Vagina (tissue), 2 donors: Measurements from ENCODE around the gene RHO. TPM values are rescaled to one million over a fixed set of nuclear protein-coding genes. Genes with fewer than 3 reads are reported as not detected.

Experiments used
- DNase-seq, 2 donors: peaks; one replicate each; pipeline ENCODE4 v3.0.0-alpha.2; 2017; ENCODE audit errors: extremely low spot score in 2 of 2
- H3K27ac ChIP-seq: fragments of 200-600 bp; sonication (generic); one replicate; pipeline ENCODE4 v1.5.1; 2019
- H3K27me3 ChIP-seq: fragments of 200-600 bp; sonication (generic); one replicate; pipeline ENCODE4 v1.5.1; 2019
- H3K36me3 ChIP-seq, 2 donors: fragments of 200-600 bp; sonication (generic); one replicate each; pipeline ENCODE4 v1.5.1; 2017 to 2019
- H3K4me1 ChIP-seq: fragments of 200-600 bp; sonication (generic); one replicate; pipeline ENCODE4 v1.5.1; 2019
- H3K4me3 ChIP-seq, 2 donors: fragments of 200-600 bp; sonication (generic); 1 replicate in 1 of 2; 2 replicates in 1 of 2; pipeline ENCODE4 v1.5.1; 2016 to 2019
- H3K9me3 ChIP-seq: fragments of 200-600 bp; sonication (generic); one replicate; pipeline ENCODE4 v1.5.1; 2019
- CTCF ChIP-seq, 3 experiments: fragments of 450-650 bp in 2 of 3; fragments of 200-600 bp in 1 of 3; sonication (generic) in 1 of 3; IDR thresholded peaks; one replicate each; pipeline ENCODE4 v1.5.1; 2017 to 2019; ENCODE audit warnings: antibody characterized with exemption in 3 of 3, mild to moderate bottlenecking in 2 of 3, moderate library complexity in 2 of 3
- POLR2A ChIP-seq, 2 donors: fragments of 450-650 bp; IDR thresholded peaks; one replicate each; pipeline ENCODE4 v1.6.1; 2017; ENCODE audit warnings: antibody characterized with exemption in 2 of 2, mild to moderate bottlenecking in 2 of 2, moderate library complexity in 2 of 2
- POLR2AphosphoS5 ChIP-seq, 2 donors: sonication (generic); formaldehyde crosslinking; IDR thresholded peaks; one replicate each; pipeline ENCODE4 v1.9.0; 2017; ENCODE audit warnings: antibody characterized with exemption in 2 of 2, mild to moderate bottlenecking in 2 of 2, low read depth in 1 of 2; ENCODE audit not compliant: insufficient read depth in 1 of 2
- intact Hi-C: fragments of 100-400 bp; cut with DNase I; formaldehyde crosslinking; loops from one replicate; pipeline ENCODE4 v1.15.1; 2023
- total RNA-seq: library from RNA; depleted of rRNA; stranded (reverse); fragments of >200 nt; gene quantifications from one replicate; pipeline ENCODE4 v1.2.3, GENCODE V29; 2016

RHO gene
- total RNA-seq, 1 donor from 2014 or later, result not detected

GRCh38 chr3:129520960-129521359 lies 7.5 kb upstream of the RHO start:
- Histone ChIP-seq H3K27ac (no peak overlapping the region), H3K36me3 (peaks cover 0 to 15% of the 10 kb centered on the region in 2 donors), H3K9me3 (no peaks in the 10 kb centered on the region), H3K27me3 (no peaks in the 10 kb centered on the region), H3K4me3 (no peak overlapping the region), H3K4me1 (peaks cover 6% of the 10 kb centered on the region)
- intact Hi-C loops, result no loop called here
- no peak for DNase-seq
- no peak for TF ChIP-seq CTCF (IDR thresholded peaks at IDR 0.05)
- no peak for TF ChIP-seq POLR2AphosphoS5 (IDR thresholded peaks at IDR 0.05; ENCODE audit: insufficient read depth in 1 of 2, low read depth in 1 of 2)
- no peak for TF ChIP-seq POLR2A (IDR thresholded peaks at IDR 0.05)

DNA sequence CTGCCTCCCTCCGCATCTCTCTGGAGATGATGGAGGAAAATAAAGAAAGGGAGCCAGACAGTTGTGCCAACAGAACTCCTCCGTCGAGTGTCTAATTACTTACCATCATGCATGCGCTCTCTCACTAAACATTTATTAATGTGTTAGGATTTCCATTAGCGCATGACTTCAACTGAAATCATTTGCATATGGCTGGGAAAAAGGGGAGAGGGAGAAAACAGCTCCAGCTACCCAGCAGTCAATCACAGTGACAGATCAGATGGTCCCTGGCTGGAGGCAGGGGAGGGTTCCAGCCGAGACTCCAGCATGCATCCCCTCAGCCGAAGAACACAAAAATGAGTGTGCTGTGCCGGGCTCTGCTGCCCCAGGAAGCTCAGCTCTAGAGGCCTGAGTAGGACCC lies 6.8 kb upstream of the RHO start:
- no peaks in the 10 kb centered on the region for H3K27me3 ChIP-seq
- no peak overlapping the region for H3K27ac ChIP-seq
- TF ChIP-seq POLR2AphosphoS5 (IDR thresholded peaks at IDR 0.05; ENCODE audit: insufficient read depth in 1 of 2, low read depth in 1 of 2), result no peak
- TF ChIP-seq CTCF (IDR thresholded peaks at IDR 0.05), result no peak
- TF ChIP-seq POLR2A (IDR thresholded peaks at IDR 0.05), result no peak
- peaks cover 0 to 15% of the 10 kb centered on the region in 2 donors for H3K36me3 ChIP-seq
- H3K9me3 ChIP-seq, result no peaks in the 10 kb centered on the region
- no peak for DNase-seq
- H3K4me3 ChIP-seq, result no peak overlapping the region
- peaks cover 6% of the 10 kb centered on the region for H3K4me1 ChIP-seq
- intact Hi-C loops, result no loop called here

DNA sequence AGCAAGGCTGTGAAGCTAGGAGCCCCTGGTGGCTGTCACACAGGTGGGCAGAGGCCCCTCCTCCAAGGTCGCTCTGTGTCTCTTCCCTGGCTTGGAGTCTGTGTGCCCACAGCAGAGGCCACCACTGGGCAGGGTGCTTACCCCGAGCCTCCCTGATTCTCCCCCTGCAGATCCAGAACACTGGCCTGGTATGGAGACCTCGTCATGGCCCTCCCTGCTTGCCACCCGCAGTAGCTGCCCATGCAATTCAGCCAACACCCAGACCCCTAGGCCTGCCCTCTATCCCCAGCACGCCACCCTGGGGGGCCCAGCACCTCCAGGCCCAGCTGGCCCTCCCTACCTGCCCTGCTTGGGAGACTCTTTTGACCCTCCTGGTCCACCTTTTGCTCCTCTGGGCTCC lies 5.5 kb upstream of the RHO start:
- intact Hi-C loops, result no loop called here
- H3K4me3 ChIP-seq, result no peak overlapping the region
- H3K4me1 ChIP-seq, result peaks cover 6% of the 10 kb centered on the region
- H3K9me3 ChIP-seq, result no peaks in the 10 kb centered on the region
- H3K36me3 ChIP-seq, result peaks cover 0 to 15% of the 10 kb centered on the region in 2 donors
- DNase-seq, result no peak
- no peaks in the 10 kb centered on the region for H3K27me3 ChIP-seq
- no peak overlapping the region for H3K27ac ChIP-seq
- no peak for TF ChIP-seq POLR2A (IDR thresholded peaks at IDR 0.05)
- no peak for TF ChIP-seq CTCF (IDR thresholded peaks at IDR 0.05)
- TF ChIP-seq POLR2AphosphoS5 (IDR thresholded peaks at IDR 0.05; ENCODE audit: insufficient read depth in 1 of 2, low read depth in 1 of 2), result no peak

- H3K4me3 ChIP-seq, result no peak overlapping the region
- TF ChIP-seq POLR2A (IDR thresholded peaks at IDR 0.05) (no peak), CTCF (IDR thresholded peaks at IDR 0.05) (no peak), POLR2AphosphoS5 (IDR thresholded peaks at IDR 0.05; ENCODE audit: insufficient read depth in 1 of 2, low read depth in 1 of 2) (no peak)
- intact Hi-C loops, result no loop called here
- no peaks in the 10 kb centered on the region for H3K27me3 ChIP-seq
- H3K4me1 ChIP-seq, result no peaks in the 10 kb centered on the region
- H3K9me3 ChIP-seq, result no peaks in the 10 kb centered on the region
- no peak overlapping the region for H3K27ac ChIP-seq
- H3K36me3 ChIP-seq, result peaks cover 0 to 8% of the 10 kb centered on the region in 2 donors
- no peak for DNase-seq
These were observed 4.4 kb upstream of the RHO start for GRCh38 chr3:129524081-129524480.

DNA sequence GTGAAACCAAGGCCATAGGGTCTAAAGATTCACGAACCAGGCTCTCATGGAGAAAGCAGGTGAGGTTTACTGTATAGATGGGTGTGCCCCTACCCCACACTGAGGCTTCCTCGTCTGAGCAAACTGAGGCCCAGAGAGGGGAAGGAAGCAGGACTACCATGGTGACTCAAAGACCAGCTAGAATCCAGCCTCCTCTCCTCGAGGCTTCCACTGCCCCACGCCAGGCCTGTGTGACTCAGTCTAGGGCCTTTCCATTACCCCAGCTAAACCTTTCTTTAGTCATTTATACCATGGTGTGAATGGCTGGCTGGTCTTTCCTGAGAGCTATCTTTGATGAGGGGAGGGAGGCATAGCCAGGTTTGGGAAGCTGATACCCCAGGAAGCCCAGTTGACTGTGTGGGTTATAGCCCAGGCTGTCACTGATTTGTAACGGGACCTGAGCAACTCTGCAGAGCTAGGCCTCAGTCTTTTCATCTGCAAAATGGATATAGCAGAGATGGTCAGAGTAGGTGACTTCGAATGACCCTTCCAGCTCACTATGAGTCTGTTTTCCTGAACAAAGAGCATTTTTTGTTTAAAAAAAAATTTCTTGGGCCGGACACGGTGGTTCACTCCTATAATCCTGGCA lies 3.0 kb upstream of the RHO start:
- intact Hi-C loops, result no loop called here
- Histone ChIP-seq H3K27me3 (no peaks in the 10 kb centered on the region), H3K9me3 (no peaks in the 10 kb centered on the region), H3K4me3 (no peak overlapping the region), H3K36me3 (no peaks in the 10 kb centered on the region), H3K4me1 (no peaks in the 10 kb centered on the region), H3K27ac (no peak overlapping the region)
- no peak for TF ChIP-seq POLR2AphosphoS5 (IDR thresholded peaks at IDR 0.05; ENCODE audit: insufficient read depth in 1 of 2, low read depth in 1 of 2)
- TF ChIP-seq CTCF (IDR thresholded peaks at IDR 0.05), result no peak
- TF ChIP-seq POLR2A (IDR thresholded peaks at IDR 0.05), result no peak
- DNase-seq, result no peak
